ENCODE results near the gene HMGN3. TPM values are rescaled to one million over a fixed set of nuclear protein-coding genes. Genes with fewer than 3 reads are reported as not detected.

HMGN3 gene
- polyA plus RNA-seq, 1 of the 3 experiments (the other 2 are of a cell fraction), result 64.5 TPM

GRCh38 chr6:79267128-79267527 is 32.6 kb upstream of the HMGN3 start:
- peak; percentile 67 for TF ChIP-seq RFX5 (IDR thresholded peaks at IDR 0.05; ENCODE audit: low read length)
- no peak for TF ChIP-seq FOXJ3 (CRISPR knock-in tag; IDR thresholded peaks at IDR 0.05)
- TF ChIP-seq PBX3 (IDR thresholded peaks at IDR 0.05), result no peak
- no peak for TF ChIP-seq NFIC (IDR thresholded peaks at IDR 0.05; ENCODE audit: borderline replicate concordance)
- no peak for TF ChIP-seq EP300 (IDR thresholded peaks at IDR 0.05; ENCODE audit: borderline replicate concordance in 1 of 2, low read depth in 1 of 2, low read length in 1 of 2)
- TF ChIP-seq EZH2phosphoT487 (IDR thresholded peaks at IDR 0.05; ENCODE audit: borderline replicate concordance, low read depth), result no peak
- Histone ChIP-seq H3F3A (replicated peaks; ENCODE audit: insufficient read depth) (no peaks in the 10 kb centered on the region), H3K9ac (no peak overlapping the region), H3K9me2 (no peaks in the 10 kb centered on the region), H3K27me3 (ENCODE audit: insufficient read depth) (no peaks in the 10 kb centered on the region), H2AFZ (ENCODE audit: low read depth) (no peak overlapping the region), H3K4me1 (ENCODE audit: control insufficient read depth in 1 of 2, insufficient read depth in 2 of 2, low read depth in 1 of 2, low read length in 1 of 2) (no peaks in the 10 kb centered on the region), H4K20me1 (ENCODE audit: insufficient read depth) (no peaks in the 10 kb centered on the region), H3K4me2 (no peak overlapping the region), H3K27ac (ENCODE audit: low read depth in 2 of 2, low read length in 1 of 2) (no peak overlapping the region), H3K36me3 (replicated peaks in 1 of 2; ENCODE audit: control insufficient read depth in 1 of 2, insufficient read depth in 2 of 2, low read length in 1 of 2) (no peaks in the 10 kb centered on the region), H3K4me3 (ENCODE audit: low read depth in 2 of 2, low read length in 1 of 2) (no peak overlapping the region), H3K79me2 (ENCODE audit: insufficient read depth) (no peaks in the 10 kb centered on the region), H3K9me3 (no peaks in the 10 kb centered on the region)
- CTCF ChIA-PET, result no interaction called here
- DNase-seq, result no peak
- POLR2A ChIA-PET, result no interaction called here
- WGBS (ENCODE audit: low lambda C conversion rate), result 20% methylated on average over 1 of the region's 1 CpG

- Histone ChIP-seq H3K9ac (no peak overlapping the region), H3K27ac (ENCODE audit: low read depth in 2 of 2, low read length in 1 of 2) (no peak overlapping the region), H4K20me1 (ENCODE audit: insufficient read depth) (no peaks in the 10 kb centered on the region), H3K27me3 (ENCODE audit: insufficient read depth) (no peaks in the 10 kb centered on the region), H3K79me2 (ENCODE audit: insufficient read depth) (no peaks in the 10 kb centered on the region), H3K4me1 (ENCODE audit: control insufficient read depth in 1 of 2, insufficient read depth in 2 of 2, low read depth in 1 of 2, low read length in 1 of 2) (no peaks in the 10 kb centered on the region), H3K4me3 (ENCODE audit: low read depth in 2 of 2, low read length in 1 of 2) (no peak overlapping the region), H2AFZ (ENCODE audit: low read depth) (no peak overlapping the region), H3K36me3 (replicated peaks in 1 of 2; ENCODE audit: control insufficient read depth in 1 of 2, insufficient read depth in 2 of 2, low read length in 1 of 2) (no peaks in the 10 kb centered on the region), H3K4me2 (no peak overlapping the region), H3K9me2 (no peaks in the 10 kb centered on the region), H3F3A (replicated peaks; ENCODE audit: insufficient read depth) (no peaks in the 10 kb centered on the region), H3K9me3 (no peaks in the 10 kb centered on the region)
- POLR2A ChIA-PET, result no interaction called here
- no peak for DNase-seq
- TF ChIP-seq CHD2 (IDR thresholded peaks at IDR 0.05; ENCODE audit: low read length, partially characterized antibody) (no peak), NRF1 (IDR thresholded peaks at IDR 0.05; ENCODE audit: low read depth, low read length) (no peak), JUND (IDR thresholded peaks at IDR 0.05) (no peak), EP300 (IDR thresholded peaks at IDR 0.05; ENCODE audit: borderline replicate concordance in 1 of 2, low read depth in 1 of 2, low read length in 1 of 2) (no peak), YY1 (IDR thresholded peaks at IDR 0.05; ENCODE audit: low read depth) (no peak), TCF12 (IDR thresholded peaks at IDR 0.05) (no peak), SMC3 (IDR thresholded peaks at IDR 0.05; ENCODE audit: low read depth, low read length) (no peak), CTCF (IDR thresholded peaks at IDR 0.05) (no peak), FOSL2 (IDR thresholded peaks at IDR 0.05; ENCODE audit: borderline replicate concordance, low read depth) (no peak), ZBTB33 (IDR thresholded peaks at IDR 0.05; ENCODE audit: borderline replicate concordance, low read depth) (no peak)
- CTCF ChIA-PET, result no interaction called here
Observed at GRCh38 chr6:79266051-79266450, 31.6 kb upstream of the HMGN3 start.
